Measurements from ENCODE around the gene KAZALD1.
A peak's percentile ranks its signal among the peaks of the same experiment; 100 is the strongest.
"Not testable (repeated sequence)": the region's sequence is repeated elsewhere in the genome, so short reads cannot be mapped to it uniquely, and the experiment has no call there.

Gene KAZALD1

GRCh38 chr10:101022967-101023705 lies 38.7 kb upstream of the KAZALD1 start:
- H3K27me3 Mint-ChIP-seq (ENCODE audit: low read depth), result peaks cover 28% of the 10 kb centered on the region

GRCh38 chr10:101027106-101027720 lies 34.6 kb upstream of the KAZALD1 start:
- Mint-ChIP-seq H3K4me1 (ENCODE audit: low read depth) (peaks cover 2% of the 10 kb centered on the region), H3K27me3 (ENCODE audit: low read depth) (peaks cover 17% of the 10 kb centered on the region), H3K36me3 (ENCODE audit: low read depth) (no peaks in the 10 kb centered on the region), H3K4me3 (no peak overlapping the region), H3K9me3 (no peaks in the 10 kb centered on the region), H3K27ac (no peak overlapping the region)

More at GRCh38 chr10:101022967-101023705, 38.7 kb upstream of the KAZALD1 start:
- Mint-ChIP-seq H3K4me1 (ENCODE audit: low read depth) (peaks cover 1% of the 10 kb centered on the region), H3K9me3 (no peaks in the 10 kb centered on the region), H3K36me3 (ENCODE audit: low read depth) (no peaks in the 10 kb centered on the region), H3K27ac (no peak overlapping the region), H3K4me3 (no peak overlapping the region)

- H3K27ac Mint-ChIP-seq, result no peak overlapping the region
- peaks cover 17% of the 10 kb centered on the region for H3K27me3 Mint-ChIP-seq (ENCODE audit: low read depth)
- peaks cover 14% of the 10 kb centered on the region for H3K4me1 Mint-ChIP-seq (ENCODE audit: low read depth)
- no peaks in the 10 kb centered on the region for H3K36me3 Mint-ChIP-seq (ENCODE audit: low read depth)
- no peaks in the 10 kb centered on the region for H3K9me3 Mint-ChIP-seq
- no peak overlapping the region for H3K4me3 Mint-ChIP-seq
These were observed 33.1 kb upstream of the KAZALD1 start for GRCh38 chr10:101028446-101029337.

GRCh38 chr10:101029520-101030295 lies 32.1 kb upstream of the KAZALD1 start:
- Mint-ChIP-seq H3K36me3 (ENCODE audit: low read depth) (peaks cover 4% of the 10 kb centered on the region), H3K4me3 (no peak overlapping the region), H3K27ac (no peak overlapping the region), H3K4me1 (ENCODE audit: low read depth) (peaks cover 17% of the 10 kb centered on the region), H3K27me3 (ENCODE audit: low read depth) (peaks cover 17% of the 10 kb centered on the region), H3K9me3 (no peaks in the 10 kb centered on the region)

- Mint-ChIP-seq H3K36me3 (ENCODE audit: low read depth) (peaks cover 8% of the 10 kb centered on the region), H3K9me3 (no peaks in the 10 kb centered on the region), H3K27ac (no peak overlapping the region), H3K4me1 (ENCODE audit: low read depth) (peaks cover 17% of the 10 kb centered on the region), H3K27me3 (ENCODE audit: low read depth) (peaks cover 17% of the 10 kb centered on the region), H3K4me3 (peak overlapping the region; percentile 87)
These were observed 31.2 kb upstream of the KAZALD1 start for GRCh38 chr10:101030496-101031127.

- peak within 1 kb of the TSS; percentile 87 for H3K4me3 Mint-ChIP-seq
- peaks cover 17% of the 10 kb centered on the region for H3K27me3 Mint-ChIP-seq (ENCODE audit: low read depth)
- peak within 1 kb of the TSS; percentile 88 for H3K27ac Mint-ChIP-seq
- peaks cover 14% of the 10 kb centered on the region for H3K36me3 Mint-ChIP-seq (ENCODE audit: low read depth)
- H3K4me1 Mint-ChIP-seq (ENCODE audit: low read depth), result peaks cover 17% of the 10 kb centered on the region
- no peaks in the 10 kb centered on the region for H3K9me3 Mint-ChIP-seq
These were observed 30.5 kb upstream of the KAZALD1 start, which contains the start of the genes PDZD7 and SFXN3 for GRCh38 chr10:101031128-101031795. Gene PDZD7, minus strand, starts transcription at chr10:101031129. Its CDS starts 910 bp downstream, at chr10:101030219. Gene SFXN3, plus strand, starts transcription at chr10:101031234. Its CDS starts 3,461 bp downstream, at chr10:101034695.

GRCh38 chr10:101031796-101032636 lies 29.8 kb upstream of the KAZALD1 start:
- H3K27ac Mint-ChIP-seq, result peak overlapping the region; percentile 88
- H3K4me1 Mint-ChIP-seq (ENCODE audit: low read depth), result peaks cover 17% of the 10 kb centered on the region
- H3K36me3 Mint-ChIP-seq (ENCODE audit: low read depth), result peaks cover 18% of the 10 kb centered on the region
- peaks cover 17% of the 10 kb centered on the region for H3K27me3 Mint-ChIP-seq (ENCODE audit: low read depth)
- peak overlapping the region; percentile 87 for H3K4me3 Mint-ChIP-seq
- H3K9me3 Mint-ChIP-seq, result no peaks in the 10 kb centered on the region

- Mint-ChIP-seq H3K36me3 (ENCODE audit: low read depth) (peaks cover 24% of the 10 kb centered on the region), H3K4me1 (ENCODE audit: low read depth) (peaks cover 17% of the 10 kb centered on the region)
These were observed 29.1 kb upstream of the KAZALD1 start for GRCh38 chr10:101032637-101033224.

GRCh38 chr10:101033276-101033675 lies 28.5 kb upstream of the KAZALD1 start:
- H3K4me3 Mint-ChIP-seq, result peak overlapping the region; percentile 87
- peaks cover 17% of the 10 kb centered on the region for H3K4me1 Mint-ChIP-seq (ENCODE audit: low read depth)
- H3K27ac Mint-ChIP-seq, result peak overlapping the region; percentile 60
- no peaks in the 10 kb centered on the region for H3K9me3 Mint-ChIP-seq
- peaks cover 8% of the 10 kb centered on the region for H3K27me3 Mint-ChIP-seq (ENCODE audit: low read depth)
- H3K36me3 Mint-ChIP-seq (ENCODE audit: low read depth), result peaks cover 29% of the 10 kb centered on the region

More at GRCh38 chr10:101032637-101033224, 29.1 kb upstream of the KAZALD1 start:
- H3K9me3 Mint-ChIP-seq, result no peaks in the 10 kb centered on the region
- H3K4me3 Mint-ChIP-seq, result peak overlapping the region; percentile 87
- peak overlapping the region; percentile 88 for H3K27ac Mint-ChIP-seq
- peaks cover 12% of the 10 kb centered on the region for H3K27me3 Mint-ChIP-seq (ENCODE audit: low read depth)

GRCh38 chr10:101034404-101034803 lies 27.4 kb upstream of the KAZALD1 start:
- Mint-ChIP-seq H3K4me1 (ENCODE audit: low read depth) (peaks cover 17% of the 10 kb centered on the region), H3K36me3 (ENCODE audit: low read depth) (peaks cover 32% of the 10 kb centered on the region)
- not testable (repeated sequence) for H3K9me3 Mint-ChIP-seq; H3K27me3 Mint-ChIP-seq (ENCODE audit: low read depth); H3K27ac Mint-ChIP-seq; H3K4me3 Mint-ChIP-seq

- Mint-ChIP-seq H3K4me3 (no peak overlapping the region), H3K4me1 (ENCODE audit: low read depth) (peaks cover 17% of the 10 kb centered on the region), H3K9me3 (no peaks in the 10 kb centered on the region), H3K27ac (peak overlapping the region; percentile 28), H3K27me3 (ENCODE audit: low read depth) (no peaks in the 10 kb centered on the region), H3K36me3 (ENCODE audit: low read depth) (peaks cover 32% of the 10 kb centered on the region)
These were observed 26.5 kb upstream of the KAZALD1 start for GRCh38 chr10:101035314-101035713.

Data from T-helper 1 cell treated with Interleukin-12 subunit alpha and Interleukin-12 subunit beta and Interleukin-4 antibody, amounts not matched to agents 30 μg/mL and 1 μg/mL, for 36 hours (primary cell).